Activated naive CD4-positive, alpha-beta T cell treated with anti-CD3 and anti-CD28 coated beads for 36 hours (primary cell): Measurements from ENCODE around the gene SEMA5B. TPM values are rescaled to one million over a fixed set of nuclear protein-coding genes. Genes with fewer than 3 reads are reported as not detected.

Experiments
- CTCF ChIA-PET: fragments of 350-600 bp; sonication (Branson Sonifier 250); formaldehyde crosslinking; loops from one replicate; lab custom pipeline; 2021; ENCODE audit warnings: antibody characterized with exemption; lab: Charles Lee
- DNase-seq: peaks from one replicate; pipeline ENCODE4 v3.0.0-alpha.2; 2020
- H3K27ac Mint-ChIP-seq: one replicate; pipeline ENCODE4 v1.8.0; 2021; ENCODE audit warnings: mild to moderate bottlenecking, mixed read lengths
- H3K27me3 Mint-ChIP-seq: one replicate; pipeline ENCODE4 v1.8.0; 2021; ENCODE audit warnings: low read depth, mixed read lengths
- H3K36me3 Mint-ChIP-seq: one replicate; pipeline ENCODE4 v1.8.0; 2021; ENCODE audit warnings: low read depth, mixed read lengths
- H3K4me1 Mint-ChIP-seq: one replicate; pipeline ENCODE4 v1.8.0; 2021; ENCODE audit warnings: low read depth, mixed read lengths
- H3K4me3 Mint-ChIP-seq: one replicate; pipeline ENCODE4 v1.8.0; 2021; ENCODE audit warnings: mild to moderate bottlenecking, moderate library complexity, mixed read lengths
- H3K9me3 Mint-ChIP-seq: one replicate; pipeline ENCODE4 v1.8.0; 2021; ENCODE audit warnings: mixed read lengths
- intact Hi-C: fragments of 100-400 bp; cut with micrococcal nuclease; formaldehyde crosslinking; loops from one replicate; pipeline ENCODE4 v1.15.1; 2023
- total RNA-seq, 2 experiments: library from RNA; stranded (reverse); gene quantifications; one replicate each; pipeline ENCODE4 v1.2.3, GENCODE V29; 2021

The SEMA5B gene
- total RNA-seq, 2 experiments from 2014 or later = not detected

DNA sequence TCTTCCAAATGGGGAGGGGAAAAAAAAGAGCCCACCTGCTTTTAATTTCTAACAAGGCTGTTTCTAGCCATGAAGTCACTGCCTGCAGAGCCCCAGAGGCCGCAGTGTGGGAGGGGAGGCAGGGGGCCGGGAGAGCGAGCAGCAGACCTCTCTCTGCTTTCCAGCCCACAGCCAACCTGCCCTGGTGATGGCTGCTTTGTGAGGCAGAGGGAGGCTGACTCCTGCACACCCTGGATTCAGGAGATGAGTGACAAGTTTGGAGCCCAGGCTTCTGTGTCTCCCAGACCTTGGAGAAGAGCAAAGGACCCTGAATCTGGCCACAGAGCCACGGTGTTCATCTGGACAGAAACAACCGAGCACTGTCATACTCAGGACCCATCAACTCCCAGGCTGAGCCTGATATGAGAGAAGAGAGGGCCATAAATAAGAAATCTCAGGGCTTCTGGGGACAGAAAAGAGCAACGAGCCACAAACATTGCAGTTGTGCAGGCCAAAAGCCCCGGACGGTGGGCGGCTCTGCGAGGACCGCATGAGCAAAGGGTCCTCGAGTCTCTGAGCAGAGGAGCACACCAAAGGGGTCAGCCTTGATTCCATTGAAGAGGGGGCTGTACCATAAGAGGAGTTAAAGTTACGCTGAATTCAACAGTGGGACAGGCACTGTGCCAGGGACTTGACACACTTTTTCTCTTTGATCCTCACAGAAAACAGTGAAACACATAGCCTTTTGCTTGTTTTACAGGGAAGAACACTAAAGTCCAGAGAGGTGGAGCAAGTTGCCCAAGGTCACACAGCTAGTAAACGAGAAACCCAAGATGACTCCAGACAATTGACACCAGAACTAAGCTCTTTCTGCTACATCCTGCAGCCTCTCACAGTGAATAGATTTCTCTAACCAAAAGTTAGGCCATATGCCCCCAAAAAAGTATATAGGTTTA lies 97.2 kb downstream of the SEMA5B start:
- no peak overlapping the region for H3K27ac Mint-ChIP-seq
- DNase-seq = no peak
- H3K27me3 Mint-ChIP-seq = no peaks in the 10 kb centered on the region
- no peaks in the 10 kb centered on the region for H3K4me1 Mint-ChIP-seq
- intact Hi-C loops = no loop called here
- CTCF ChIA-PET = interaction anchor here (1.0 kb wide), 1 partner anchor 12 kb away, joined by 3 read pairs; no protein-coding TSS in a partner anchor
- H3K36me3 Mint-ChIP-seq = no peaks in the 10 kb centered on the region
- H3K4me3 Mint-ChIP-seq = no peak overlapping the region
- no peaks in the 10 kb centered on the region for H3K9me3 Mint-ChIP-seq

DNA sequence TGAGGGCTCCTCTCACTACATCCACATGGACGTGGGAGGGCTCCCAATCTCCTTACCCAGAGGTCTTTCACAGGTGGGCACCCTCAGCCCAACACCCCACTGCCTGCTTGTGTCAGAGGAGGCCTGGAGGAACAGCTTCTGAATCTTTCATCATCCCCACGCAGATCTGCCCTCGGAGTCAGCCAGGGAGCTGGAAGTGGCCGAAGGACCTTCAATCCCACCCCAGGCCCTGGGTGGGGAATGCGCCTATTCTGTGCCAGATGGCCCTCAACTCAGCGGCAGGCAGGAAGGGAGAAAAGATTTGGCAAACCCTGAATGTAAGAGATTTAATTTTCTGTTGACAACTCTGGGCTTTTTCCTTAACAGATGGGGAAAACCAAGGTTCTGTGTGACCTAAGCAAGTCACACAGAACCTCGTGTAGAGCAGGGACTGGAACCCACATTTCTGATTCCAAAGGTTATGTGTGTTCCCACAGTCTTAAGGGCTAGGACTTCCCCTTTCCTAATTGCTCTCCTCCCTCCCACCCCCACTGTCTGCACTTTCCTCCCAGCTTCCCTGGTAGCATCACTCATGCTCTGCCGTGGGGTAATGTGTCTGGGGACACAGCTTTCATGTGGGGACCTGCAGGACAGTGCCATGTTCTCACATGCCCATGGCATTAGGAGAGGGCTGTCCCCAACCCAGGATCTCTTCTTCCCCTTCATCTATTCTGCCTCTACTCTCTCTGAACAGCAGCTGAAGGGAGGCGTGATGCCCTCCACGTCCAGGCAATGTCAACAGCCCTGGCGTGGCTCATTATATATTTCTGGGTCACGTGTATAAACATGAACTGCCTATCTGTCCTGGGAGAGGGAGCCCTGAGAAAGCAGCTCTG lies 98.1 kb downstream of the SEMA5B start:
- no peaks in the 10 kb centered on the region for H3K27me3 Mint-ChIP-seq
- no peak for DNase-seq
- CTCF ChIA-PET = interaction anchor here (0.6 to 1.0 kb wide), 2 partner anchors 13 to 23 kb away, joined by 3 to 5 read pairs; no protein-coding TSS in a partner anchor
- no peak overlapping the region for H3K4me3 Mint-ChIP-seq
- no peaks in the 10 kb centered on the region for H3K4me1 Mint-ChIP-seq
- no peaks in the 10 kb centered on the region for H3K36me3 Mint-ChIP-seq
- H3K27ac Mint-ChIP-seq = no peak overlapping the region
- intact Hi-C loops = loop anchor here (10.0 kb wide), 1 partner anchor 365 kb away; the partner anchor contains the start of genes DTX3L and PARP9
- no peaks in the 10 kb centered on the region for H3K9me3 Mint-ChIP-seq

DNA sequence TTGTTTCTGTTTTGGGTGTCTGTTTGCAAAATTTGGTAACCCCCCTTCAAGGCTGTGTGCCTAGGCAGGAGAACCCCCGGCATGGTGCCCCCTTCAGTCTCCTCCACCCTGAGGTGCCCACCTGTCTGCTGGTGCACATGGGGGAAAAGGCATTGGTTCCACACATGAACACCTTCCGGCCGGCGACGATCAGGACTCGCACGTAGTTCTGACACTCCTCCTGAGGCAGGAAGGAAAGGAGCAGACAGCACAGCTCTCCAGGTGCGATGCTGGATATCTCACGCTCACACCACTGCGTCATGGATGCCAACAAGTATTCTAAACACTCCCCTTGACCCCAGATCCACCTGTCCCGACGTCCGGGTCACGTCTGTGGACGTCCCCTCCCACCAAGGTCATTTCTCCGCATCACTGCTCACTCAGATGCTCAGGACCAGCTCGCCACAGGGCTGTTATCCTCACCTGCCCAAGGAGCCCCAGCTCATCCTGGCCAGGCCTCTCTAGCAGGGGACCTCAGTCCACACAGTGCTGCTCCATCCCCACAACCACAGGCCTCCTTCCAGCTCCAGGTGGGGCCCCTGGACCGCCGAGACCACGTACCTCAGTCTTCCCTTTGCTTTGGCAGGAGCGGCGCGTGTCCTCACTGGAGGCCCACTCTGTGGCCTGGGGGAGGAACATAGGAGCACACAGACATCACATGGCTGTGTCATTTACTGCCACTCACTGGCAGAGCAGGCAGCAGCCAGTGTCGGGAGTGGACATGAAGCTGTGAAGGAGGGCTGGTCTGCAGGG lies 99.0 kb downstream of the SEMA5B start:
- Mint-ChIP-seq H3K27ac (no peak overlapping the region), H3K36me3 (no peaks in the 10 kb centered on the region), H3K4me1 (no peaks in the 10 kb centered on the region), H3K4me3 (no peak overlapping the region), H3K9me3 (no peaks in the 10 kb centered on the region), H3K27me3 (no peaks in the 10 kb centered on the region)
- intact Hi-C loops = loop anchor here (10.0 kb wide), 1 partner anchor 364 kb away; the partner anchor contains the start of genes DTX3L and PARP9
- CTCF ChIA-PET = interaction anchor here (0.6 kb wide), 2 partner anchors 22 to 173 kb away, joined by 3 to 5 read pairs; no protein-coding TSS in a partner anchor
- DNase-seq = no peak

DNA sequence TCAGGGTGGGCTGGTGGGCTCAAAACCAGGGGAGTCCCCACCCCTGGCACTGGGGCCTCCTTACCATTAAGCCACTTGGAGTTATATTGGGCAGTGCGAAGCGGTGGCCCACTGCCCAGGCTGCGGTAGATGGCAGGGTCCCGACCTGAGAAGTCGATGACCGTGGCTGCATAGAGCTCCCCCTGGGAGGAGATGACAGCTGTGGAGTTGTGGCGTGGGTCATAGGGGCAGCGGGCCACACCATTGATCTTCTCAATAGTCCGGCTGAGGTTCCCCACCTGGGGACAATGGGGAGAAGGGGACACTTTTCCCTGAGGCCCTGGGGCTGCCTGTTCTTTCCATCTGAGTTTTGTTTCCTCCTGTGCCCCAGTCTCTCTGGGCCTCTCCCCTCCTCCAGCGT lies 99.8 kb downstream of the SEMA5B start:
- intact Hi-C loops = loop anchor here (10.0 kb wide), 1 partner anchor 363 kb away; the partner anchor contains the start of genes DTX3L and PARP9
- Mint-ChIP-seq H3K4me3 (no peak overlapping the region), H3K9me3 (no peaks in the 10 kb centered on the region), H3K4me1 (no peaks in the 10 kb centered on the region), H3K27me3 (no peaks in the 10 kb centered on the region), H3K27ac (no peak overlapping the region), H3K36me3 (no peaks in the 10 kb centered on the region)
- CTCF ChIA-PET = no interaction called here
- no peak for DNase-seq

DNA sequence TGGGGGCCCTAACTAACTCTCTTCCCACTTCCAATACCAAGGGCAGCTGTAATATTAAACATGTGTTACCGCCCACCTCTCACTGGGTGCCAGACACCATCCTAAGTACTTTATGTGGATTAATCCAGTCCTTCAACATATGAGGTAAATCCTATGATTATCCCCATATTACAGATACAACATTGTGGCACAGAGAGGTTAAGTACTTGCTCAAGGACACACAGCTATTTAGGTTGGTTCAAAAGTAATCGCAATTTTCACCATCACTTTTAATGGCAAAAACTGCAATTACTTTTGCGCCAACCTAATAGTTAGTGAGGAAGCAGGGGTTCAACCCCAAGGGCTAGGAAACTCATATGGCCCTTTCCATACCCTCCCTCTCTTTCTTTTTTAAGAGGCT lies 100.8 kb downstream of the SEMA5B start:
- CTCF ChIA-PET = no interaction called here

DNA sequence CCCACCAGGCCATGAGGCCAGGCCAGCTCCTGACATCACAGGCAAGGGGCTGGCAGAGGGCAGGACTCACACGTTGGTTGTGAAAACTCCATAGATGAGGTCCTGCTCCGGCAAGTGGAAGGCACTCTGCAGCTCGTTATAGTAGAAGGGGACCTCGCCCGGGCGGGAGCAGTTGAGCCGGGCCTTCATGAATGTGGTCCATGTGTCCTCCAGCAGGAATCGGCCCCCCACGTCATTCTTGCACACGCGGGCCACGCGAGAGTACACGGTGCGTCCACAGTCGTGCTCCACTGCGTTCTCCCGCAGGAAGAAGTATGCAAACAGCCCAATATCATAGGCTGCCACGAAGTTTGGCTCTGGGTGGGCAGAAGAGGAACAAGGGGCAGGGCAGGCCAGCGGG lies 101.2 kb downstream of the SEMA5B start:
- intact Hi-C loops = loop anchor here (10.0 kb wide), 1 partner anchor 362 kb away; the partner anchor contains the start of genes DTX3L and PARP9
- DNase-seq = no peak
- no peaks in the 10 kb centered on the region for H3K4me1 Mint-ChIP-seq
- CTCF ChIA-PET = no interaction called here
- peaks cover 2% of the 10 kb centered on the region for H3K27me3 Mint-ChIP-seq
- H3K27ac Mint-ChIP-seq = no peak overlapping the region
- no peaks in the 10 kb centered on the region for H3K9me3 Mint-ChIP-seq
- H3K36me3 Mint-ChIP-seq = no peaks in the 10 kb centered on the region
- H3K4me3 Mint-ChIP-seq = no peak overlapping the region

More for the DNA sequence above, 100.8 kb downstream of the SEMA5B start:
- intact Hi-C loops = loop anchor here (10.0 kb wide), 1 partner anchor 362 kb away; the partner anchor contains the start of genes DTX3L and PARP9
- no peaks in the 10 kb centered on the region for H3K36me3 Mint-ChIP-seq
- no peak overlapping the region for H3K27ac Mint-ChIP-seq
- H3K9me3 Mint-ChIP-seq = no peaks in the 10 kb centered on the region
- no peaks in the 10 kb centered on the region for H3K27me3 Mint-ChIP-seq
- no peak overlapping the region for H3K4me3 Mint-ChIP-seq
- no peaks in the 10 kb centered on the region for H3K4me1 Mint-ChIP-seq
- DNase-seq = no peak

DNA sequence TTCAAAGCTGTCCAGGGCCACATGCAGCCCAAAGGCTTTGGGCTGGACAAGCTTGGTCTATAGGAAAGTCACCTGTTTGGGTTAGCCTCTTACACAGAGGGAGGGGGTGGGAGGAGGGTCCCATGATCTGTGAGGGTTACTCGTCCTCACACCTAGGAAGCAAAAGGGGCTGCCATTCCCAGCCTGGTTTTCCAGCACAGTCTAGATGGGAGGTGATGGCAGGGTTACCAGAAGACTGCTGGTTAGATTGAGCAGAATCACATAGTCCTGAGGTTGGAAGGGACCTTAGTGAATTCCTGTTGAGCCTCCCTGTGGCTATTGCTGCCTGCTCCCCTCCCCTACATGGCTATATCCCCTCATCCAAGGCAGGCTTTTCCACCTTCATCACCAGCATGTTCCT lies 101.8 kb downstream of the SEMA5B start:
- H3K9me3 Mint-ChIP-seq = no peaks in the 10 kb centered on the region
- CTCF ChIA-PET = interaction anchor here (0.6 to 1.6 kb wide), 2 partner anchors 15 to 334 kb away, joined by 4 read pairs; no protein-coding TSS in a partner anchor
- H3K36me3 Mint-ChIP-seq = no peaks in the 10 kb centered on the region
- no peak overlapping the region for H3K4me3 Mint-ChIP-seq
- no peak overlapping the region for H3K27ac Mint-ChIP-seq
- H3K4me1 Mint-ChIP-seq = no peaks in the 10 kb centered on the region
- intact Hi-C loops = loop anchor here (10.0 kb wide), 1 partner anchor 361 kb away; the partner anchor contains the start of genes DTX3L and PARP9
- peaks cover 5% of the 10 kb centered on the region for H3K27me3 Mint-ChIP-seq
- no peak for DNase-seq

DNA sequence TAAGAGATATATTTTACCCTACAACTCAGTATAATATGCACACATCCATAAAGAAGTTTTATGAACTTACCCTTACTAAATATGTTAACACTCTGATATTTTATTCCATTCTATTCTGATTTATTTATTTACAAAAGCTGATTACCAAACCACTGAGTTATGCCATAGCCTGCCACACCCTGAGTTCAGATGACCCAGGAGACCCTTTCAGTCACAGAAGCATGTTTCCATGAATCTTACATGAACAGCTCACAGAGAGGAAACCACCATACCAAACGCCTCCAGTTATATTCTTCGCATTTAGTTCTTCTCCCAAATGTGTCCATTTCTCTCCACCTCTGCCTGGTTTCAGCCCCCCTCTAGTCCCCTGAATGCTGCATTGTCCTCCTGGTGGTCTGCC lies 103.5 kb downstream of the SEMA5B start:
- intact Hi-C loops = loop anchor here (10.0 kb wide), 1 partner anchor 359 kb away; the partner anchor contains the start of genes DTX3L and PARP9
- Mint-ChIP-seq H3K27me3 (peaks cover 15% of the 10 kb centered on the region), H3K4me3 (no peak overlapping the region), H3K4me1 (no peaks in the 10 kb centered on the region), H3K27ac (no peak overlapping the region), H3K9me3 (no peaks in the 10 kb centered on the region), H3K36me3 (no peaks in the 10 kb centered on the region)
- CTCF ChIA-PET = interaction anchor here (1.9 kb wide), 1 partner anchor 19 kb away, joined by 6 read pairs; no protein-coding TSS in a partner anchor
- DNase-seq = no peak

DNA sequence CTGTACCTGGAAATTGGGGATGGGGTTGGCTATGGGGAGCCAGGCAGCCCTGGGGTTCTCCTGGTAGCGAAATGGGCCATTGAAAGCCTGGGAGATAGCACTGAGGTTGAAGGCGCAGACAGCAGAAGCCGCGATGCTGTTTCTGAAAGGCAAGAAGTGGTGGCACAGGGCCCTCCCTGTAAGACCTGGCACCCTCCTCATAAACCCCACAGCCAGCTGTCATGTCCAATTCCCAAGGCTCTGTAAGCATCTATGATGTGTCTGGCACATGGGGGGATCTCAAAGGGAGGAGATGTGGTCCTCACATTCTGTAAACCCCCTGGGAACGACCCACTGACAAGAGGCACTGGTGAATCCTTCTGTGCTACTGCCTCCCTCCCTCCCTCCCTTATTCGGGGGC lies 104.0 kb downstream of the SEMA5B start:
- no peak overlapping the region for H3K4me3 Mint-ChIP-seq
- H3K27me3 Mint-ChIP-seq = peaks cover 15% of the 10 kb centered on the region
- H3K9me3 Mint-ChIP-seq = no peaks in the 10 kb centered on the region
- CTCF ChIA-PET = interaction anchor here (0.6 to 1.9 kb wide), 3 partner anchors 19 to 1512 kb away, joined by 3 to 6 read pairs (median 6); partner anchors contain the start of gene SEMA5B
- intact Hi-C loops = loop anchor here (10.0 kb wide), 1 partner anchor 359 kb away; the partner anchor contains the start of genes DTX3L and PARP9
- no peaks in the 10 kb centered on the region for H3K4me1 Mint-ChIP-seq
- H3K27ac Mint-ChIP-seq = no peak overlapping the region
- DNase-seq = no peak
- H3K36me3 Mint-ChIP-seq = no peaks in the 10 kb centered on the region

DNA sequence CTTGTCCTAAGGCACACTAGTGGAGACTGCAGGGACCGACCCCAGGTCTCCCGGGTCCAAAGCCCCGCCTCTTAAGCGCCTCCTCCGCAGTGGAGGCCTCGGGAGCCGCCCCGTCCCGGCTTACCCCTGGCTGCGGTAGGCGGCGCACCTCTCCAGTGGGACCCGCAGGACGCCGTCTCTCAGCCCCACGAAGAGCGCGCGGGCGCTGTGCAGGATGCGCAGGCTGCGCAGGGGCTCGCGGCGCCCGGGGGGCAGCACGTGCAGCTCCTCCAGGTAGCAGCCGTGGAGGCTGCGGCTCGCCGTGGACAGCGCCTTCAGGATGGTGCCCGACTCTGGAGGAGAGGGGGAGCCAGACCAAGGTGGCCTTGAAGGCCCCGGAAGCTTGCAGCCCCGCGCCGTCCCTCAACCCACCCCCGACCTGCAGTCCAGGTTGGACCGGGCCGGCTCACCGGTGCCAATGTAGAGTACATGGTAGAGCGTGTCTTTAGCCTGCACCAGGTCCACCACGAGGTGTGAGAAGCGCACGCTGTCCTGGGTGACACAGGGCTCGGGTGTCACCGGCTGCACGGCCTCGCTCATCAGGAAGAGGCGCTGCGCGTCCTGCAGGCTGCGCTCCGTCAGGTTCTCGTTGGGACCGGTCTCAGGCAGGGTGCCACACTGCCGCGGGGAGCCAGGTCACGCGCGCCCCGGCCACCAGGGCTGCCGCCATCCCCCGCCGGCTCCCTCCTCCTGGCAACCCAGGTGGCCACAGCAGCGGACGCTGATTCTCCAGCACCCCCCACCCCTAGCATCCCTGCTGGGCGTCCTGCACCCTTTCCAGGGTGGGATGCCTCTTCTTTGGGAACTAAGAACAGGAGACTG lies 105.5 kb downstream of the SEMA5B start:
- H3K4me1 Mint-ChIP-seq = no peaks in the 10 kb centered on the region
- DNase-seq = peak; percentile 57
- no peaks in the 10 kb centered on the region for H3K36me3 Mint-ChIP-seq
- CTCF ChIA-PET = interaction anchor here (0.7 to 2.4 kb wide), 4 partner anchors 14 to 619 kb away, joined by 3 to 7 read pairs (median 6); partner anchors contain the start of gene SEMA5B
- H3K27me3 Mint-ChIP-seq = peaks cover 15% of the 10 kb centered on the region
- no peak overlapping the region for H3K4me3 Mint-ChIP-seq
- intact Hi-C loops = loop anchor here (1.0 to 10.0 kb wide), 2 partner anchors 27 to 357 kb away; partner anchors contain the start of genes DTX3L and PARP9
- no peaks in the 10 kb centered on the region for H3K9me3 Mint-ChIP-seq
- no peak overlapping the region for H3K27ac Mint-ChIP-seq
